ENCODE measurements around the gene AOPEP.
A peak's percentile ranks its signal among the peaks of the same experiment; 100 is the strongest.

GRCh38 chr9:95024097-95024671 lies 297.7 kb downstream of the AOPEP start:
- TF ChIP-seq CTCF (IDR thresholded peaks at IDR 0.05 in 4 of 5, conservative IDR thresholded peaks at IDR 0.05 in 1 of 5) (no peak), POLR2A (IDR thresholded peaks at IDR 0.05) (peak in 1 of 2 donors; percentile 30)
